HG02884 (cell line): Measurements from ENCODE around the gene YRDC.
"Not testable (repeated sequence)": the region's sequence is repeated elsewhere in the genome, so short reads cannot be mapped to it uniquely, and the experiment has no call there.

Source experiments
- ATAC-seq: cut with Tn5 transposase; IDR thresholded peaks from one replicate; pipeline ENCODE4 v1.9.1; 2021; ENCODE audit warnings: mild to moderate bottlenecking, moderate library complexity; ENCODE audit not compliant: unreplicated experiment

YRDC gene

GRCh38 chr1:37776946-37777516 lies 31.0 kb downstream of the YRDC start:
- no peak for ATAC-seq

DNA sequence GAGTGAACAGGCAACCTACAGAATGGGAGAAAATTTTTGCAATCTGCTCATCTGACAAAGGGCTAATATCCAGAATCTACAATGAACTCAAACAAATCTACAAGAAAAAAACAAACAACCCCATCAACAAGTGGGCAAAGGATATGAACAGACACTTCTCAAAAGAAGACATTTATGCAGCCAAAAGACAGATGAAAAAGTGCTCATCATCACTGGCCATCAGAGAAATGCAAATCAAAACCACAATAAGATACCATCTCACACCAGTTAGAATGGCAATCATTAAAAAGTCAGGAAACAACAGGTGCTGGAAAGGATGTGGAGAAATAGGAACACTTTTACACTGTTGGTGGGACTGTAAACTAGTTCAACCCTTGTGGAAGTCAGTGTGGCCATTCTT lies 36.6 kb downstream of the YRDC start:
- not testable (repeated sequence) for ATAC-seq

- ATAC-seq: no peak
Observed at GRCh38 chr1:37767488-37767887, 40.5 kb downstream of the YRDC start.

- no peak for ATAC-seq
Observed at GRCh38 chr1:37765916-37766664, 41.9 kb downstream of the YRDC start.

DNA sequence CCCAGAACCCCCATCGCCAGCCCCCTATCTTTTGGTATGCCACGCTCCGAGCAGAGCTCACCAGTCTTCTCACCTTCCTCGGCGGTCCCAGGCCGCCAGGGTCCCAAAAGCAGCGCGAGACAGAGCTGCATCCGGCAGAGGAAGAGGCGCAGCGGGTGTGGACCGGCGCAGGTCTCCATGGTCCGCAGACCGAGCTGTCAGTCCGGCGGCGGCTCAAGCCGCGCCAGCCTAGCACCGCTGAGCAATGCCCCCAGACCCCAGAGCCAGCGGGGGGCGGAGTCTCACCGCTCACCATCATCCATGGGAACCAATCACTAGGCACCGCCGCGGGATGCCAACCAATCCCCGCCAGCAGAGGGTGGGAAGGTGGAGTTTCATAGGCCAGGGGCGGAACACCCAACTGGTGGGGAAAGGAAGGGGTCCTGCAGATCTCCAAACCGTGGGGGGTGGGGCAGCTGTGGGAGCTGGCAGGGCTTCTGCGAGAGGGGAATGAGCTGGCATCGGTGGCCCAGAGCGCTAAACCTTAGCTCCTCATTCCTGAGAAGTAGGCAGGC lies 43.0 kb downstream of the YRDC start, which contains the start of gene EPHA10:
Gene EPHA10, minus strand, starts transcription at position 233 of the 554 bp plus-strand sequence. Its CDS starts 54 bp downstream, at position 179.
- no peak for ATAC-seq

DNA sequence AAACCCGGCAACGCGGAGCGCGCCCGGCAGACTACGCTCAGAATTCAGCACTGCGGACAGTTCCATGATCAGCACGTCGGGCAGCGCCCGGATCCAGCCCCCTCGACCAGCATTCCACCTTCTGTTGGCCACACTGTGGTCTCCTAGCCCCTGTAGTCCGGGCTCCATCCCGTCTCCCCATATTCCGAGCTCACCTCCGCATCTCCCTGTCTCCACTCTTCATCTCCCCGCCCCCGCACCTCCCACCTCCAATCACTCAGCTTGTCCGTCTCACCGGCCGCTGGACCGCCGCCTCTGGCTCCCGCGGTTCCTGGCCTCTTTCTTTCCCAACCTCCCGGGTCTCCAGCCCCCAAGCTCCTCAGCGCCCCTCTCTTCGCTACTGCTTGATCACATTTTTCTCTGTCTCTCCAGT lies 43.6 kb downstream of the YRDC start:
- ATAC-seq: no peak

DNA sequence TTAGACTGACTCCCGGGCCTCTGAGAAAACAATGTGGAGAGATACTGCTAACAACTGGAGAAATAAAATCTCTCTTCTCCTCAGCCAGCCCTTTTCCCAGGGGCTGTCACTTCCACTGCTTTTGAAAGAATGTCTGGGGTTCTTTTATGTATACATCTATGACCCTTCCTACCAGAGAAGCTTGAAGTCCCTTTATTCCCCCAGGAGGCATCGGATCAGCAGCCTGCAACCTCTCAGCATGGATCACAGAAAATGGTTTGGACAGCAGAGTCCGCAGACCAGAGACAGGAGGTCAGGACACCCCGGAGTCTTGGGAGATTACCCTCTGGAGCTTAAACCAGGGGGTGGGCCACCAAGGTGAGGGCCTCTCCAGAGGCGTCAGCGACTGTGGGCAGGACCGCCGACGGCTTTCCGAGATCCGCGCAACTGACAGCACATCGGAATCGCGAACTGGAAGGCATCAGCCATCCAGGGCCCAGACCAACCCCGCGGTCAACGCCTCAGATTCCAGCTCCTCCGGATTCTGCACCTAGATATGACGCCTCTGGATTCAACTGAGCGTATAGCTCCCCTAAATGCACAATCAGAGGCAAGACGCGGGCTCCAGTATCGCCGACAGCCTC lies 44.1 kb downstream of the YRDC start:
- ATAC-seq: no peak

GRCh38 chr1:37762516-37762915 lies 45.5 kb downstream of the YRDC start:
- no peak for ATAC-seq

GRCh38 chr1:37761416-37762095 lies 46.5 kb downstream of the YRDC start:
- ATAC-seq: no peak

GRCh38 chr1:37759451-37759850 lies 48.6 kb downstream of the YRDC start:
- no peak for ATAC-seq

GRCh38 chr1:37755951-37756560 lies 52.0 kb downstream of the YRDC start:
- no peak for ATAC-seq

GRCh38 chr1:37755290-37755689 lies 52.7 kb downstream of the YRDC start:
- no peak for ATAC-seq

DNA sequence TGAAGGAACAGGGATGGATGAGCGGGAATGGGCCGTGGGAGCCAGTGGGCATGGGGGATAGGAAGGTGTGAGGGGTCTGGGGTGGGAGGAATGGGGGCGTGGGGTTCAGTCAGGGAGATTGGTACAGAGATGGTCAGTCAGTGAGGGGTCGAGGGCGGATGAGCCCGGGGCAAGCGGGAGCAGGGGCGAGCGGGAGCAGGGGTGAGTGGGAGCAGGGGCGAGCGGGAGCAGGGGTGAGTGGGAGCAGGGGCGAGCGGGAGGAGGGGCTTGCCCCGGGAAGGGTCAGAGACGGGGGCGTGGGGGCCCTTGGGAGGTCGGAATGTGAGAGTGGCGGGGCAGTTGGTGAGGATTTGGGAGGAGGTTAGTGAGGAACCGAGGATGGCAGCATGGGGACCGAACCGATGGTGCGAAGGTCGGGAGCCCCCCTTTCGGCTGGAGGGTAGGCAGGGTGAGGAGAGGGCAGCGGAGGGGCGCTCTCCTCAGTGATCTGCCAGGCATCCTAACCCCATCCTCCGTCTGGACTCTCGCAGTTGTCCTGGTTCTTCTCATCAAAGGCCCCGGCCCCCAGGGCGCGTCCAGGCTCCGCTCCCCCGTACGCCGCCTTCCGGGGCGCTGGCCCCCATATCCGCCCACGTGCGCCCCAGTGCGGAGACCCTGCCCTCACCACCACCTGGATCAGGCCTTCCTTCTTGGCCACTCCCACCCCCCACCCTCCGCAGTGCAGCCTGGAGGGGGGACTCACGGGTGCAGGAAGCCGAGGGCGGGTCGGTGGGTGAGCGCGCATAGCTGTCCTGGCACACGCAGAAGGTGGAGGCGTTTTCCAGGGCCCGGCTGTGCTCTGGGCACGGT lies 54.3 kb downstream of the YRDC start:
- ATAC-seq: no peak
